GM18498 (cell line): ENCODE data around the gene BTNL2.
"Not testable (repeated sequence)": the region's sequence is repeated elsewhere in the genome, so short reads cannot be mapped to it uniquely, and the experiment has no call there.

ENCODE experiments used
- ATAC-seq: cut with Tn5 transposase; IDR thresholded peaks from one replicate; pipeline ENCODE4 v1.9.1; 2021; ENCODE audit warnings: mild to moderate bottlenecking, moderate library complexity; ENCODE audit not compliant: unreplicated experiment

Gene BTNL2

GRCh38 chr6:32406857-32407256, at the start of gene BTNL2:
TSS of gene BTNL2 (minus strand) at chr6:32407181. CDS start at chr6:32407123, 58 bp downstream.
- no peak for ATAC-seq

GRCh38 chr6:32449088-32449736, 42.2 kb upstream of the BTNL2 start:
- no peak for ATAC-seq

- no peak for ATAC-seq
These were observed 41.0 kb upstream of the BTNL2 start for GRCh38 chr6:32447932-32448331.

DNA sequence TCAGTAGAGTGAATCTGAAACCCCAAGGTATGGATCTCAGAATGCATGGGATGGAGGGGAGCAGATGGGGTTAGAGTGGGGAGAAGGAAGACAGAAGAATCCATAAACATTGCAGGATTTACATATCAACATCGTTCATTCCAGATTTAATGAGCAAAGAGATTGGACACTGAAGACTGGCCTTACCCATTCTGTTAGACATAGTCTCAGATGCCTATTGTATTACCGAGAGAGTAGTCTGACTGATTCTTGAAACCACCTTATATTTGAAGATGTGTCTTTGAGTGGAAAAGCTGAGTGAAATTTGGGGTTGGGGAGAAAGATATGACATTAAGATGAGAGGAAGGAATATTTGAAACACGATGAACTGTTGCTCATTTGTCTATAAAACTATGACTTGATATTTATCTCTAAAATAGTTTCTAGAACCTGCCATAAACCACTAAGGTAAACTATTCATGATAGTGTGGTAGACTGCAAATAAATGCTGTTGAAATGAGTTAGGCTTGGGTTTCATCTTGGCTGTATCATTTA, 38.4 kb upstream of the BTNL2 start:
- no peak for ATAC-seq

DNA sequence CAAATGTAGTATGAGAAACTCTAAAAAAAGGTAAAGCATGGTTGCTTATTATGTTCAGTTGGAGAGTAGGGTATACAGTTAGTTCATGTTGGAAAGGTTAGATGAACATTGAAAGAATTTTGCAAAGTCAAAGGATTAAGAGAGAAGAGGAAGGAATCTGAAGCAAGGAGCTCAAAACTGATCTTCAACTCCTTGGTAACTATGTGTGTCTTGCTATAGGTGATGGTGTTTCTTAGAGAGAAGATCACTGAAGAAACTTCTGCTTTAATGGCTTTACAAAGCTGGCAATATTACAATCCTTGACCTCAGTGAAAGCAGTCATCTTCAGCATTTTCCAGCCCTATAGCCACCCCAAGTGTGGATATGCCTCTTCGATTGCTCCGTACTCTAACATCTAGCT, 37.5 kb upstream of the BTNL2 start:
- ATAC-seq = no peak

DNA sequence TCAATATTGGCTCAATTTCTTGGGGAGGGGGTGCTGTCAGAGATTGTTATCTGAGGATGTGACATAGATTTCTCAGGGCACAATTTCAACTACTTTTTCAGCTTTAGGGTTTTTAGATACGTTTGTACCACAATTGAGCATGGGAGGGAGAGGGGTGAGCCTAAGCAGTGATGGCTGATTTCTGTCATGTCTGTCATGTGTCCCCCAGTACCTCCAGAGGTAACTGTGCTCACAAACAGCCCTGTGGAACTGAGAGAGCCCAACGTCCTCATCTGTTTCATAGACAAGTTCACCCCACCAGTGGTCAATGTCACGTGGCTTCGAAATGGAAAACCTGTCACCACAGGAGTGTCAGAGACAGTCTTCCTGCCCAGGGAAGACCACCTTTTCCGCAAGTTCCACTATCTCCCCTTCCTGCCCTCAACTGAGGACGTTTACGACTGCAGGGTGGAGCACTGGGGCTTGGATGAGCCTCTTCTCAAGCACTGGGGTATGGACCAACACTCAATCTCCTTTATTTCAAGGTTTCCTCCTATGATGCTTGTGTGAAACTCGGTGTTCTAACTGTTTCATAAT, 36.1 kb upstream of the BTNL2 start:
- ATAC-seq = no peak

DNA sequence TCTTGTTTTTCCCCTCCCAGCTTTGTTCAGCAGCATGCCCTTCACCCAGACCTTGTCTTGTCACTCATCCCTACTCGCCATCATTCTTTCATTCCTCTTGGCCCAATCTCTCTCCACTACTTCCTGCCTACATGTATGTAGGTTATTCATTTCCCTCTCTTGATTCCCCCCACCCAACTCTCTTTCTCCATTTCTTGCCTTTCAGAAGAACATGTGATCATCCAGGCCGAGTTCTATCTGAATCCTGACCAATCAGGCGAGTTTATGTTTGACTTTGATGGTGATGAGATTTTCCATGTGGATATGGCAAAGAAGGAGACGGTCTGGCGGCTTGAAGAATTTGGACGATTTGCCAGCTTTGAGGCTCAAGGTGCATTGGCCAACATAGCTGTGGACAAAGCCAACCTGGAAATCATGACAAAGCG, 35.3 kb upstream of the BTNL2 start:
- no peak for ATAC-seq

DNA sequence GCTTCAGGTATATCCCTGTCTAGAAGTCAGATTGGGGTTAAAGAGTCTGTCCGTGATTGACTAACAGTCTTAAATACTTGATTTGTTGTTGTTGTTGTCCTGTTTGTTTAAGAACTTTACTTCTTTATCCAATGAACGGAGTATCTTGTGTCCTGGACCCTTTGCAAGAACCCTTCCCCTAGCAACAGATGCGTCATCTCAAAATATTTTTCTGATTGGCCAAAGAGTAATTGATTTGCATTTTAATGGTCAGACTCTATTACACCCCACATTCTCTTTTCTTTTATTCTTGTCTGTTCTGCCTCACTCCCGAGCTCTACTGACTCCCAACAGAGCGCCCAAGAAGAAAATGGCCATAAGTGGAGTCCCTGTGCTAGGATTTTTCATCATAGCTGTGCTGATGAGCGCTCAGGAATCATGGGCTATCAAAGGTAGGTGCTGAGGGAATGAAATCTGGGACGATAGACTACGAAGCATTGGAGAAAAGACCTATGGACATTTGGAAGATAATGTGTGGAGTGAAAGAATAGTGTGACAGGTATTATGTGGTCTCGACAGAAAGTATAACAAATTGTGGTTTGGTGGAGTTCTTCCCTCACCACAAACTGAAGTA, 32.7 kb upstream of the BTNL2 start, which contains the start of gene HLA-DRA:
TSS of gene HLA-DRA (plus strand) at position 286 of the 613 bp plus-strand sequence. CDS start at position 350, 64 bp downstream.
- peak; percentile 70 for ATAC-seq

DNA sequence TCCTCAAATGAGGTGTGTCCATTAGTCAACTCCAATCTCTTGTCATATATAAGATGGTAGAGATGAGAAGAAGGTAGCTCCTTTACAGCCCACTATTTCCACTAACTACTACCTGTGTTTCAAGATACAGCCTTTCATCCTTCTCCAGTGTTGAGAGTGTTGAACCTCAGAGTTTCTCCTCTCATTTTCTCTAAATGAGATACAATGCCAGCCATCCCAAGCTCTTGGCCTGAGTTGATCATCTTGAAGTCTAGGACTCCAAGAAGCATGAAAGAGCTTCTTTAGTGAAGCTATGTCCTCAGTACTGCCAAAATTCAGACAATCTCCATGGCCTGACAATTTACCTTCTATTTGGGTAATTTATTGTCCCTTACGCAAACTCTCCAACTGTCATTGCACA, 32.2 kb upstream of the BTNL2 start:
- ATAC-seq = no peak

- ATAC-seq = peak; percentile 72
These were observed 30.2 kb upstream of the BTNL2 start for GRCh38 chr6:32436995-32437836.

GRCh38 chr6:32436186-32436585, 29.2 kb upstream of the BTNL2 start:
- ATAC-seq = no peak

- ATAC-seq = not testable (repeated sequence)
These were observed 27.0 kb upstream of the BTNL2 start for GRCh38 chr6:32433950-32434349.

- ATAC-seq = no peak
These were observed 25.1 kb upstream of the BTNL2 start for GRCh38 chr6:32432050-32432450.

DNA sequence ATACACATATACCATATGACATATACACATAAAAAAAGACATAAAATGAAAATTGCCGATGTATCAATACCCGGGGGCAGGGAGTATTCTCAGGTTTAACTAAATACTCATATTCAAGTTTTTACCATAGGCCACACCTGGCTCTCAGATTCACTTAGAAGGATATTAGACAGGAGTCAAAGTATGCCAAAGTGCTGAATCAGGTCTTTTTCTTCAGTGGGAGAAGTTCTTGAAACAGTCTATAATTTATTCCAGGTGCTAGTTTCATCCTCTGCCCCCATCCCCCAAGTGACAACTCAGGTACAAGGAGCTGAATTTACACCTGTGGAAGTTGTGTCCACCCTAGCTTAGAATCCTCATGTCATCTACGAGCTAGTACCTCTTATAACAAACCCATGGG, 24.2 kb upstream of the BTNL2 start:
- ATAC-seq = no peak

DNA sequence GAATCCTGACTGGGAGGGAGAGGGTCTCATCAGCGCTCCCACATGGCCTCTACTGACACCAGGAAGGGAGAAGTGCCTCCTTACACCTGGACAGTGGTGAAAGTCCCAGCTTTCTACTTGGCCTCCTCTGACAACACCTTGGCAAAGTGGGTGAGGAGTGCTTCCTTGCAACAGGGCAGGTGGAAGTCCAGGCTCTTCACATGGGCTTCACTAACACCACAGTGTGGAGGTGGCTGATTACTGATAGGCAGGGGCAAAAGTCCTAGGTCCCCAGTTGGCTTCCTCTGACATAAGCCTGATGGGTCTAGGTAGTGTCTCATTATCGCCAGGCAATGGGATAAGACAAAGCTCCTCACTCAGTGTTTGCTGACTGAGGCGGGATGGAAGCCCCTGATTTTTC, 23.2 kb upstream of the BTNL2 start:
- ATAC-seq = no peak

DNA sequence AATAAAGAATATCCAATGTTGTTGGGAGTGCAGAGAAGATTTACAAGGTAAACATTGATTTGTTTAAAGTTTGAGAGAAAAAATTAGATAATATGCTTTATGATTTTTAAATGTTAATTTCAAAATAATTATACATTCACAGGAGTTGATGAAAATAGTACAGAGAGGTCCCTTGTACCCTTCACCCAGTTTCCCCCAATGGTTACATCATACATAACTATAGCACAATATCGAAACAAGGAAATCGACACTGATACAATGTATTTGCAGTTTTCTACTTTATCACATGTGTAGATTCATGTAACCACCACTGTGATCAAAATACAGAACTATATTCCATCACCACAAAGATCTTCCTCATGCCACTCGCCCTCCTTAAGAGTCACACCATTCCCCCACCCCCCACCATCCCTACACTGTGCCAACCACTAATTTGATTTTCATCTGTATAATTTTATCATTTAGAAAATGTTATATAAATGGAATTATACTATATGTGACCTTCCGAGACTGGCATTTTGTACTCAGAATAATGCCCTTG, 21.0 kb upstream of the BTNL2 start:
- ATAC-seq = no peak

DNA sequence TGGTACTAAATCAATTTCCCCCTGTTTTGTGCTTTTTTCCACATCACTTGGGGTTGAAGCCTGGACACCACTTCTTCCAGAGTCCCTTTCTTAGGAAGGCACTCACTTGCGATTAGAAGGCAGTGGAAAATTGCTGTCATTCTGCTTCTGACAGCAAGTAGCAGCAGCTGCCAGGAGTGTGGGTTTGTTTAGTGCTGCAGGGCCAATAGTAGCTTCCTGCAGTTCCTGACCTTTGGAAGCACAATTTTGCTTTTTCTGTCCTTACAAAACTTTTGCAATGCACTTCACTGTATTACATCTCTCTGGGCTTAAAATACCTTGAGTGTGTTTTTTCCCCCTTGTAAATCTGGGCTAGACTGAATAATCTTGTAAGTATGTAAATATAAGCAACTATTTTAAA, 20.2 kb upstream of the BTNL2 start:
- ATAC-seq = no peak

GRCh38 chr6:32426338-32426737, 19.4 kb upstream of the BTNL2 start:
- no peak for ATAC-seq

GRCh38 chr6:32424589-32425300, 17.8 kb upstream of the BTNL2 start:
- no peak for ATAC-seq

- no peak for ATAC-seq
These were observed 9.1 kb upstream of the BTNL2 start for GRCh38 chr6:32416036-32416435.
